Prostate gland (tissue), 2 donors: ENCODE results near the gene MPL.

Experiments used
- CTCF ChIP-seq, 4 experiments: fragments of 200-600 bp in 2 of 4; fragments of 450-650 bp in 2 of 4; sonication (generic) in 2 of 4; IDR thresholded peaks; 1 replicate in 3 of 4; 2 replicates in 1 of 4; pipeline ENCODE4 v1.5.1; 2016 to 2019; ENCODE audit warnings: antibody characterized with exemption in 4 of 4, mild to moderate bottlenecking in 2 of 4, moderate library complexity in 2 of 4
- POLR2A ChIP-seq: fragments of 450-650 bp; IDR thresholded peaks from one replicate; pipeline ENCODE4 v1.6.1; 2016; ENCODE audit warnings: antibody characterized with exemption, mild to moderate bottlenecking
- POLR2AphosphoS5 ChIP-seq: sonication (generic); formaldehyde crosslinking; IDR thresholded peaks from one replicate; pipeline ENCODE4 v1.6.1; 2017; ENCODE audit warnings: antibody characterized with exemption

- TF ChIP-seq POLR2A, result no peak
- TF ChIP-seq CTCF (IDR thresholded peaks at IDR 0.05), result no peak
- TF ChIP-seq POLR2AphosphoS5, result no peak
Observed at GRCh38 chr1:43302201-43302600, 35.4 kb upstream of the MPL start.
